Hematopoietic multipotent progenitor cell treated with erythropoietin and hydrocortisone succinate and interleukin-3 and kit ligand, for 6 days (in vitro differentiated cells): ENCODE measurements around the gene MCOLN2.

ENCODE experiments used
- DNase-seq: peaks from one replicate; pipeline ENCODE4 v3.0.0-alpha.2; 2015

Gene MCOLN2

DNA sequence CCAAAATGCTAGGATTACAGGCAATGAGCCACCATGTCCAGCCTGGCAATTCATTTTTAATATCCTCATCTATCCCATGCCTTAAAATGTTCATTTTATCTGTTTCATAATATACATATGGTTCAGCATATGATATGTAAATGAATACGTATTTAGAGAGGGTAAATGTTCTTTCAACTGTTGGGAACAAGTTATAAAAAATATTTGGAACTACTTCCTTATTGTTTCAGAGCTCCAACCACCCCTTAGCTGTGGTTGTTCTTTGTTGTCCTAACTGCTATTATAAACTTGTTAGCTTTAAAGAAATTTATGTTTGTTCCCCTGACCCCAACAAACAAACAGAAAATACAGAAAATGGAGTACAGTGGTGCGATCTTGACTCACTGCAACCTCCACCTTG, 14.5 kb downstream of the MCOLN2 start:
- no peak for DNase-seq

DNA sequence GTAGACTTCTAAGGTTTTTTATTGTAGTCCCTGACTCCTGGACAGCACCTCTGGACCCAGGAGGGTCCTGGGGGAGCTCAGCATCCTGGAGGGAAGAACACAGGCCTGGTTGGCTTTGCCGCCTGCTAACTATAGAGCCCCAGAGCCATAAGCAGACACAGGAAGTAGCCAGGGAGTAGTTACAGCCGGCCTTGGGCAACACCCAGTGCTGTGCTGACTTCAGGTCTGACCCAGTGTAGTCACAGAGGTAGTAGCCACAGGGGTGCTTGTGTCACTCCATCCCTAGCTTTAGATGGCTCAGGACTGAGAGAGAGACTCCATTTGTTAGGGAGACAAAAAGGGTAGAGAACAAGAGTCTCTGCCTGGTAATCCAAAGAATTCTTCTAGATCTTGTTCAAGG, 21.9 kb downstream of the MCOLN2 start:
- no peak for DNase-seq

DNA sequence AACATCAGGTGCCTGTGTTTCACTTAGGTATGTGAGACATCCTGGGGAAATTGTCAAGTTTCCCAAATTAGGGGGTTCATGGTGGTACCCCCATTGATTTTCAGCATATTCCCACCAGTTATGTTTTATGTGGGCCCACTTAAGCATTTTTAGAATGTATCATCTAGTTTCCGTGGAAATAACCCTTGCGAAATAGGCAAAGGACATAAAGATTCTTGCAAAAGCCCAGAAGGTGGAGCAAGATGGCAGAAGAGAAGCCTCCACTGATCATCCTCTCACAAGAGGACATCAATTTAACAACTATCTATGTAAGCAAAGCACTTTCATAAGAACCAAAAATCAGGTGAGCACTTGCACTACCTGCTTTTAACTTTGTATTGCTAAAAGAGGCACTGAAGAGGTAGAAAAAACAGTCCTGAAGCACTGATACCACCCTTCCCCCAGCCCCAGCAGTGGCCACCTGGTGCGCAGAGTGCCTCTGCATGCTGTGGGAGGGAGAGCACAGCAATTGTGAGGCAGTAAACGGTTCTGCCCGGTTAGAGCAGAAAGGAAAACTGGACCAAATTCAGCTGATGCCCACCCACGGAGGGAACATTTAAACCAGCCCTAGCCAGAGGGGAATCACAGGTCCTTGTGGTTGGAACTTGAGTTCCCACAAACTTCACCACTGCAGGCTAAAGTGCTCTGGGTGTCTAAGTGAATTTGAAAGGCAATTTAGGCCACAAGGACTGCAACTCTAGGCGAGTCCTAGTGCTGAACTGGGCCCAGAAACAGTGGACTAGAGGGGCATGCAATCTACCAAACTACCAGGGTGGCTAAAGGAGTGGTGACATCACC, 23.2 kb downstream of the MCOLN2 start:
- peak; percentile 38 for DNase-seq

DNA sequence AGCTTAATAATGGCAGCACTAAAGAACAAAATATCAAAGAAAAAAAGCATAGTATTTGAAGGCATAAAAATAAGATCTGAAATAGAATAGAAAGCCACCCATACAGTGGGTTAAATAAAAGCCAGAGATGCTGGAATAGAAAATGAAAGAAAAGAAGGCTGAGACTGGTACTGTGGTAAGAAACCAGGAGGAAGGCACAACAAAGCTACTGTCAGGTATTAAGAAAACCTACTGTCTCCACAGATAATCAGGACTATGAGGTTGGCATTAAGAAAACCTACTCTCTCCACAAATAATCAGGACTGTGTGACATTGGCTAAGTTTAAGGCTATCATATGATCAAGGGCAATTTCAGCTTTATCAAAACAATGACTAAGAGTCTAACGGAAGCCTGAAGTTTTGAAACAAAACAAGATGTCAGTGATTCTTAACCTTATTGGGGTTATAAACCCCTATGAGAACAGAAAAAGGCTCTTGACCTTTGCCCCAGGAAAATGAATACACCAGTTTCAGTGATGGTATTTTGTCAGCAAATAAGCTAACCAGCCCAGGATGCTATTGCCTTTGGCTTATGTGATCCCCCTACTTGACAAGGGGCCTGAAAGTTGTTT, 24.4 kb downstream of the MCOLN2 start:
- peak; percentile 16 for DNase-seq

DNA sequence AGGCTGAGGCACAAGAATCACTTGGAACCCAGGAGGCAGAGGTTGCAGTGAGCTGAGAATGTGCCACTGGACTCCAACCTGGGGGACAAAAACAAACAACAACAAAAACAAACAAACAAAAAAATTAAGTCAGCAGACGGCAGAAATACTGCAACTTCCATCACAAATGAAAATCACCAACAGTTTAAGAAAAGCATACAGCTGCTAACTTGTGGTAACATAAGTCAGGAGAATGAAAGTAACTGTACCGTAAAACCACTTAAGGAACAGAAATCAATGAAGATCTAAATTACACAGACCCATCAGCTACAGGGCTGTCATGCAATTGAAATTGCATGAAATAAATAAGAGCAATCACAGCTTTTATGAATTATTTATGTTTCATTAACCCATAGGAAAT, 25.0 kb downstream of the MCOLN2 start:
- DNase-seq: no peak

DNA sequence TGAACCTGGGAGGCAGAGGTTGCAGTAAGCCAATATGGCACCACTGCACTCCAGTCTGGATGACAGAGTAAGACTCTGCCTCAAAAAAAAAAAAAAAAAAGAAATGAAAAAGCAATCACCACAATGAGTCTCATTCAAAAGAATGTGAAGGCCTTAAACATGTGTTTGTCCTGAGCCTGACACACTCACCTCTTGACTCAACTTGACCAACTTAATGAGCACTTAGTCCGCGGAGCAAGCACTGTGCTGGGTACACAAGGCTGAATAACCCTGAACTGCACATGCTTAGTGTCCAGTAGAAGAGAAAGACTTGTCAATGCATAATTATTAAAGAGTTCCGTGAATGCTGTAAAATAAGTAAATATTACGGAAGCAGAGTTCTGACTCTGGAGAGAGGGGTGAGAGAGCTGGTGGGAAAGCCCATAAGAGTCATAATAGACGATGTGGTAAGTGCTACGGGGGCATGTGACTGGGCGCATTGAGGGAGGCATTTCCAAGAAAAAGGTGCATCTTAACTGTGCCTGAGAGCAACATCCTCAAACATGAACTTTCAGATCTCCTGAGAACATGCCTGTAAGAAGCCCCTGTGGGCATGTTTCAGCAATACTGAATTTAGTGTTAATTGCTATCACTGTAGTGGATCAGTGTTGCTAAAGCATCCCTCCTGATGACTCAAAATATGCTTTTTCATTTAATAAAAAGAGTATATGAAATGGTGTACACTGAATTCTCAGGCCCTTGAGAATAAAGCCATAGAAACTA, 27.2 kb downstream of the MCOLN2 start:
- DNase-seq: no peak

DNA sequence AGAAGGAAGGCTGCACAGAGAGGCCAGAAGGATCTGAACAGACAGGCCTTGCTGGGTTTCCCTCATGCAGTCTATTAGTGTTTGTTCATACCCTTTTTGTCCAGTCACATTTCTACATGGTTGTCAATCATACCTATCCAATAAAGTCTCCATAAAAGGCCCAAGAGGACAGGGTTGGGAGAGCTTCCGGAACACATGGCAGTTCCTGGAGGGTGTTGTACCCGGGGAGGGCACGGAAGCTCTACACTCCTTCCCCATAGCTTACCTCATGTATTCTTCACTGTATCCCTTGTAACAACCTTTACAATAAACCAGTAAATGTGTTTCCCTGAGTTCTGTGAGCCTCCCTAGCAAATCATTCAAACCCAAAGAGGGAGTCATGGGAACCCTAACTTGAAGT, 28.0 kb downstream of the MCOLN2 start:
- DNase-seq: no peak

DNA sequence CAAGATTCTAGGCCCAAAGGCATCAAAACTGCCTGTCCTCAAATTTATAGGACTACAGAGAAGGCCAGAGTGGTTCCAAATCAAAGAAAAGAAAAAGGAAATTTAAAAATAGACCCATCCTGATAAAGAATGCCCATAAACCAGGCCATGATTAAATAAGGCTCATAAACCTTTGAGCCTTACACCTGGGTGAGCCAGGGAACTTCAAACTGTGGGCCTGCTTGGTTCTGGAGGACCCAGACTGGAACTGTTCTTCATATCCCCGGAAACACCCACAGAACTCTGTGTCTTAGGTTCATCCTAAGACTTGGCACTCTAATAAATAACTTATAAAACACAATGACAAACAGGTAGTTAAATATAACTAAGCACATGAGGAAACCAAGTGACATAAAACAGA, 28.8 kb downstream of the MCOLN2 start:
- no peak for DNase-seq

DNA sequence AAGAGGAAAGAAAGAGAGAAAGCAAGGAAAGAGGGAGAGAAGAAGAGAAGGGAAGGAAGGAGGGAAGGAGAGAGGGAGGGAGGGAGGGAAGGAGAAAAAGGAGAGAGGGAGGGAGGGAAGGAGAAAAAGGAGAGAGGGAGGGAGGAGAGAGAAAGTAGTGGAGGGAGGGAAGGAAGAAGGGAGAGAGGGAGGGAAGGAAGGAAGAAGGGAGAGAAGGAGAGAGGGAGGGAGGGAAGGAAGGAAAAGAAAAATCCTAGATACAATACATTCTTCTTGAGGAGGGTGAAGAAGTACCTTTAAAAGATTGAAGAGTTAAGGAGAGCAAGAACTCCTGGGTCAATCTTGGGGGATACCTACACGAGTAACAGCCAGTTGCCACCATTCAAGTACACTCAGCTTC, 29.2 kb downstream of the MCOLN2 start:
- DNase-seq: no peak

DNA sequence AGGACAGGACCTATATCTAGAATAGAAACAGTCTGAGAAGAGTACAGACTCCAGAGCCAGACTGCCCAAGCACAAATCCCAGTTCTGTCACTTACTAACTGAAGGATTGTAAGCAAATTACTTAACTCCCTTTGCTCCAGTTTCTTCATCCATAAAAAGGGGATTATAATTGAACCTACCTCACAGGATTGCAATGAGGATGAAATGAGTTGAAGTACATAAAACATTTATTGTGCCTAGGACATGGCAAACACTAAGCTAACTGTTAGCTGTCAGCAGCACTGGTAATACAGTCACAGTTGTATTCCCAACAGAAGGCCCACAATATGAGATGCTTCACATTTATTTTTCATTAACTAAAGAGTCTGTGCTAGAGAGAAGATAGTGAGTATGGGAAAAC, 33.9 kb downstream of the MCOLN2 start:
- no peak for DNase-seq

DNA sequence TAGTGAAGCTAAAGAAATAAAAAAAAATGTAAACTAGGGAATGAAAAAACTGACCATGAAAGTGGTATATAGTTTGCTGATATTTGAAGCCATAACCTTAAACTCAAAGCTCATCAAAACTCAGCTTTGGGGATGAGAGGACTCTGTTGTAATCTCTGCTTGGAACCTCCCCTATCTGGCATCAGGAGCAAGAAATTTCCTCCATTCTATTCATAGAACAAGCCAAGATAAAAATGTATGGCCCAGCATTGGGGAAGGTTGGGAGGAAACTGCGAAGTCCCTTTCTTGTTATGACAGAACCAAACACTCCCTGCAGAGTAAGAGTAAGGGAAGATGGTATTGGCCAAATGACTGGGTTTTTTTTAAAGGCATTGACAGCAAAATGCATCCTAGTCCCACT, 35.6 kb downstream of the MCOLN2 start:
- no peak for DNase-seq

DNA sequence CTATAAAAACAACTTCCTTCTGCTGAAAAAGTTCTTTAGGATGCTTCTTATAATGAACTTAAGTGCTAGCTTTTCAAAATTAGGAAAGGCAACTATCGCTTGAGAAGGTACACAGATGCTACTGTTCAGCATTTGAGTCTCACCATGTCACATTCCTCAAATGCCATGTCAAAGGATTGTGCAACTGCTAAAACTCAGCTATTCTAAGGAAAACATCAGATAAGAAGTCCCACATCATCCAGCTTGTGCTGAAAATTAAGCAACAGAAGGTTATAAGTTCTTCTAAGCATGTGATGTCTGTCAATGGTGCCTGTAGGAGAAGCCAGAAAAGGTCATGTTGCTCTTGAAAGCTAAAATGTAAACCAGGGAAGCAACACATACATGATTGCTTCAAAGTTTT, 36.5 kb downstream of the MCOLN2 start:
- DNase-seq: no peak

DNA sequence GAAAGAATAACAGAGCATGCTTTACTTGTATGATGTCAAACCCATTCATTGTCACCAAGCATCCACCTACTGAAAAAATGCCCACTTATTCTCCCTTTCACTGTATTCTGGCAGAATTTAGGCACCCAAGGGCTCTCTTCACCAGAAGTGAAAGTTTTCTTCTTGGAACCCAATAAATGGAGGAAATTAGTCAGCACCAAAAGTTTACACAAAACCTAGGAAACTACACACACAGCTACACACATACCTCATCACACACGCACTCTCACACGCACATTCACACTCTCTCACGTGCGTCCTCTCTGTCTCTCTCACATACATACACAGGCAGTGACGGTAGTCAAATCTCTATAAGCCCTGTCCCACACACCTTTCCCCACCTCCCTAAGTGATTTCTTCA, 37.6 kb downstream of the MCOLN2 start:
- no peak for DNase-seq

DNA sequence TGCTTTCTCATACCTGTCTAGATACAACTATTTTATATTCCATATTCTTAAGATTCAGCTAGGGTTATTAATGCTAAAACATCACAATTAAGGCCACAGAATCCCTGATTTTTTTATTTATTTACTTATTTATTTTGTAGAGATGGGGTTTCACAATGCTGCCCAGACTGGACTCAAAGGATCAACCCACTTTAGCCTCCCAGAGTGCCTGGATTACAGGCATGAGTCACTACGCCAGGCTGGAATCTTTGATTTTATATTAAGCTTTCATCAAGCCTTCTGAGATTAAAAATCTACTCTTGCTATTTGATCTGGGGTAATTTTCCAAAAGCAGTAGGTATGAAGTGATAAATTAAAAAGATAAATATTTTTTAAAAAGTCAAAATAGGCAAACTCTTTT, 38.9 kb downstream of the MCOLN2 start:
- DNase-seq: no peak

DNA sequence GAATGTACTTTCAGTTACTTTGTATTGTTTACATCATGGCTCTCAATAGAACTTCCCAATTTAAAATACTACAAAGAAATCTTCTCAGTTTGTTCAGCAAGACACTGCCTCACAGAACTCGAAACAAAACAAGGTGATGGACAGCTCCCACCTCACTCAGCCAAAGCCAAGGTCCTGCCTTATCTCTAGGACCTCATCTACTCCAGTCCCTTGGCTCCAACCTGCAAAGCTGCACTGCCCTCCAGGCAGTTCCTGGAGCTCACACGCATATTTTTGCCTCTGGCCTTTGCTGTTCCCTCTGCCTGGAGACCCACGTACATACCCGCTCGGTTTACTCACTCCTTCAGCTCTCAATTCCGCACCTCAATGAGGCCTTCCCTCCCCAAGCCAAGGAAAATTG, 40.3 kb downstream of the MCOLN2 start:
- DNase-seq: no peak

DNA sequence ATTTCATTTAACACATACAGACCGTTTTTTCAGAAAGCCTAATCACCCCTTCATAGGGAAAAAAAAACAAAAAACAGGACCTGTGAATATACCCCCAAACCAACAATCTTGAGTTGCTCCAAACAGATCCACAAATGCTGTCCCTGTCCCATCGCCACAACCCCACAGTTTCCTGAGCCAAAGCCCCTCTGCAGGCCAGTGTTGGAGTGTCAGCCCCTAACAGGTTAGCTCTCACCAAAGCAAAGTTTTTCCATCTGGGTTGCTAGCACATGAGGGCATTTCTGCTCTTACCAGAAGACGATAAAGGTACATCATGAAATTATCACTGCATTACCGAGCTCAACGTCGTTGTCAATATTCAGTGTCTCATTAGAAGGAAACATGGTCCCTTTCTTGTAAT, 40.8 kb downstream of the MCOLN2 start:
- DNase-seq: no peak

DNA sequence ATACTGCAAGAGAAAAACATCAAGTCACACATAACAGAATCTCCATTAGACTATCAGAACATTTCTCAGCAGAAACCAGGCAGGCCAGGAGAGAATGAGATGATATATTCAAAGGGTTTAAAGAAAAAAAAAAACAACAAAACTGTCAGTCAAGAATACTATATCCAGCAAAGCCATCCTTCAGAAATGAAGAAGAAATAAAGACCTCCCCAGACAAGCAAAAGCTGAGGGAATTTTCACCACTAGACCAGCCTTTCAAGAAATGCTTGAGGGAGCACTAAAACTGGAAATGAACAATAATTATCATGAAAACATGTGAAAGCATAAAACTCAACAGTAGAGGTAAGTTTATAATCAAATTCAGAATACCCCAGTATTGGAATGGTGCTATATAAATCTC, 47.2 kb downstream of the MCOLN2 start:
- DNase-seq: no peak

DNA sequence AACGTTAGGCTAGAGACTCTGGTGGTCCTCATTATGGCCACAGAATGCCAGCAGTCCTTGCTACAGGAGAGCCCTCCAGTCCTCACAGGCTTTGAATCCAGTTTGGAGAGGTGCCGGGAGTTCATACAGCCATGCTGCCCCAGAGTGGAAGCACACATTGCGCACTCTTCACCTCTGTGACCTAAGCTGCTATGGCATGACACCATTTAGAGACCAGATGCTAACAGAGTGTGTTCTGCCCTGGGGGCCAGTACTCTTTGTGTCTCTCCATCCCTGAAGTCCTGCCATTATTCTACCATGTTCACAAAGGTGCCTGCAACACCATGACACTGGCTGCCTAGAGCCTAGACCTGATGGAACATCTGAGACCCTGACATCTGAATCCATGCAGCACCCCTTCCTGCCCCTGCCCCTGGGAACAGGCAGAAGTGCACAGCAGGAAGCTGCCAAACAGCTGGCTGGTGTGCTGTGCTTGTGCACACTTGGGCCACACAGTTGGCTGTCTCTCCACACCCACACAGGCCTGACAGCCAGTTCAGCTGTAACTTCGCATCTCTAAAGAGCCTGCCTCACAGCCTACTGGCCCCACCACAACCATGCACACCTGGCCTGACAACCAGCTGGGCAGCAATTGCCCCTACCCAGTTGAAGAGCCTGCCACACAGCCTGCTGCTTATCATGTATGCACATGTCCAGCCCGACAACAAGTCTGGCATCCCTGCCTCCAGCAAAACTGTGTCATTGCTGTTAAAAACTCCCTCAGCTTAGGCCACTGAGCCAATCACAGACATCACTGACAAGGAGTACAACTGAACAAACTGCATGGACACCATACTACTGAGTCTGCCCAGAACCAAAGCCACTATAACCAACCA, 49.1 kb downstream of the MCOLN2 start:
- DNase-seq: no peak

DNA sequence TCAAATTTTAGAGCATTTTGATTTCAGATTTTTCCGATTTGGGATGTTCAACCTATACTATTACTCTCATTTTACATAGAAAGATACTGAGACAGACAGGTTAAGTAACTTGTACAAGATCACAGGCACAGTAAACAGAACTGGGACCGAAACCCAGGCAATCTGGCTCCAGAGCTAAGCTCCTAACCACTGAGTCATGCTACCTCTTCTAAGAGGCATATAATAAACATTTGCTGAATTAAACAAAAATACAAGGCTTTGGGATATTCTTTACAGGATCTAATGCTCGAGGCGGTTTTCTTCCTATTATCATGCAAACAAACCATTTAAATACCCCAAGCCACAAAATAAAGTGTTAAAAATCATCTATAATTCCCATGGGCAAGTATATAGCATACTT, 50.3 kb downstream of the MCOLN2 start:
- DNase-seq: no peak

DNA sequence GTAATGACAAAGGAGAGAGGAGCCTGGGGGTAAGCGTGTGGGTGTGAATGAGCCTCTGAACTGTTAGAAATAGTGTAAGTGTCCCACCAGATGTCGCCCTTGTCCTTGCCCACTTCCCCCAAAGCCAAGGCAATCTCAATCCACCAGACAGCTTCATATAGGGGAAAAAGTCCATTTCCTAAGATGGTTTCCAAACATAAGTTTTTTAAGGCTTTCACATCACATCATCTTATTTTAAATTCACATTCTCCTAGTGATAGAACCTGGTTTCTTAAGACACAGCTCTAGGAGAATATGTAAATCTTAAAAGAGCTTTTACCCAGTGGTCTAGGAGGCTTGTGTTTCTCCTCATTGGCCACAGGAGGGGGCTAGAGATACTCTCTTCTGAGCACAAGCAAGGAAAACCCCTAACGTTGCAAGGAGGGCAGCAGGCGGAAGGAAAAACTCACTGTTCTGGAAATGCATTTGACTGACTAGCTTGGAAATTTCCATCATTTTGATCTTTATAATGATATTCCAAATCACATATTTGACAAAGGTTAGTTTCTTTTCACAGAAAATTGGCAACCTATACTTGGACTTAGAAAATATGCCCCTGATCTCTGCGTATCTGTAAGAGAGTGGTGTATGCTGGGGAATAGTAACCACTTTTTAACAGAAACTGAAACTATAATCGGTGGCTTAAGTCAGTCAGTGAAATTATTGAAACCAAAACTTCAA, 52.0 kb downstream of the MCOLN2 start:
- DNase-seq: peak; percentile 96

DNA sequence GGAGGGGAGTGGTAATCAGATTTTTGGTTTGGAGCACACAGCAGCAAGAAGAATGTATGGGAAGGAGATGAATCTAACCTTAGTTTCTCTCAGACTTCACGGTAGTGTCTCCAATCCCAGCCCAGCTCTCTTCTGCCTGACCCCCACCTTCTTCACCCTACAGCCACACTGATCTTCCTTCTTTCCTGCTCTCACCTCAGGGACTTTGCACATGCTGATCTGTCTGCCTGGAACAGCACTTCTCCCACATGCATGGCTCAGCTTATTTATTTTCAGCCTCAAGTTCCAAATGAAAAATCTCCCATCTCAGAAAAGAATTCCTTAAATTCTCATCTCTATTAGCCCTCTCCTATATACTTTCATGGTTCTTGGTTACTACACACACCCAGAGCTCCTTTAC, 55.1 kb downstream of the MCOLN2 start:
- no peak for DNase-seq

DNA sequence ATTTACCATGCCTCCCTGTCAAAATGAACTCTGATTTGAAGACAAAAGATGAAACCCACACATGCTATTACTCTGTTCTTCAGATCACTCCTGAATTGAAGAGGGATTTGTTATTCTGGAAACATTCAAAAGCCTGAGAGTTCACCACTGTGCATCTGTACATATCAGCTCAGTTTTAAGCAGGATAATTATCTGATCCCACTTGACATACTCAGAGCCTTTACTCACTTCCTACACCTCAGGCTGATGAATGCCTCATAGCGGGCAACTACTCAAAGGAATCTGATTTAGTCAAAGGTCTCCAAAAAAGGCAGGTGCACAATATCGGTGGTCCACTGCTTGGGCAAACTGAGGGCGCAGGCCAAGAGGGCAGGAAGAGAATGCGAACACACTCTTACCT, 56.4 kb downstream of the MCOLN2 start:
- DNase-seq: no peak
